K562 (cell line): ENCODE results near the gene TMEM242. TPM values are rescaled to one million over a fixed set of nuclear protein-coding genes. Genes with fewer than 3 reads are reported as not detected.
A peak's percentile ranks its signal among the peaks of the same experiment; 100 is the strongest.

Experiments
- ATAC-seq: fragments of 200-7000 bp; cut with Tn5 transposase; 3 replicates; pipeline ENCODE4 v1.9.1; 2020; ENCODE audit warnings: moderate library complexity
- BruUV-seq: library from RNA; stranded (reverse); fragments of 400-500 nt; replicated peaks from 2 replicates; lab custom pipeline; 2021; lab: Mats Ljungman, UMichigan
- CTCF ChIA-PET: fragments of 300-600 bp; formaldehyde crosslinking; extraction: SDS; loops from one replicate; lab custom pipeline; 2021; ENCODE audit warnings: low intra/inter-chr PET ratio; lab: Yijun Ruan, JAX
- POLR2A ChIA-PET: fragments of 300-600, 350-650 bp; sonication (Branson Sonifier 250); formaldehyde crosslinking; extraction: SDS; loops from one replicate; lab custom pipeline; 2021; ENCODE audit warnings: antibody characterized with exemption, inconsistent platforms; lab: Yijun Ruan, JAX
- DNase-seq, 4 experiments: peaks; one replicate each; pipeline versions ENCODE4 v3.0.0 to v3.0.0-alpha.2; 2011 to 2018; ENCODE audit warnings: low spot score in 3 of 4, mixed read lengths in 3 of 4; ENCODE audit errors: extremely low read depth in 1 of 4
- FAIRE-seq: peaks from 2 replicates; lab custom pipeline; 2011; peaks lifted over from hg19 to GRCh38; lab: Jason Lieb, UNC
- H2AFZ ChIP-seq: 2 replicates; pipeline ENCODE4 v1.6.0; 2011; ENCODE audit warnings: low read depth, low read length, control low read depth, inconsistent platforms
- H3K27ac ChIP-seq: fragments of 200-600 bp; 3 replicates; pipeline ENCODE4 v1.8.0; 2011; ENCODE audit warnings: low read depth, mild to moderate bottlenecking, control low read depth, inconsistent platforms, low read length, moderate library complexity, mixed read lengths; ENCODE audit errors: extremely low read depth
- H3K27me3 ChIP-seq, 2 experiments: fragments of 300-600 bp in 1 of 2; 2 replicates in 1 of 2; 3 replicates in 1 of 2; pipeline versions ENCODE4 v1.6.0 to v1.8.0; 2011; ENCODE audit warnings: inconsistent platforms in 2 of 2, low read length in 2 of 2, mild to moderate bottlenecking in 1 of 2, mixed read lengths in 1 of 2, moderate library complexity in 1 of 2; ENCODE audit not compliant: control insufficient read depth in 2 of 2, insufficient read depth in 2 of 2
- H3K36me3 ChIP-seq: fragments of 300-600 bp; 3 replicates; pipeline ENCODE4 v1.8.0; 2011; ENCODE audit warnings: mild to moderate bottlenecking, low read length, inconsistent platforms; ENCODE audit not compliant: control insufficient read depth, insufficient read depth
- H3K4me1 ChIP-seq, 2 experiments: fragments of 200-600 bp in 1 of 2; replicated peaks in 1 of 2; 2 replicates in 1 of 2; 3 replicates in 1 of 2; pipeline versions ENCODE4 v1.5.1 to v1.8.0; 2011; ENCODE audit warnings: inconsistent platforms in 2 of 2, low read length in 2 of 2, mild to moderate bottlenecking in 1 of 2, mixed read lengths in 1 of 2, moderate library complexity in 1 of 2; ENCODE audit not compliant: control insufficient read depth in 2 of 2, insufficient read depth in 2 of 2
- H3K4me2 ChIP-seq: 2 replicates; pipeline ENCODE4 v1.6.1; 2011; ENCODE audit warnings: low read length, control low read depth, inconsistent platforms, mixed read lengths; ENCODE audit not compliant: insufficient read depth
- H3K4me3 ChIP-seq: fragments of 200-600 bp; sonication (generic), shearing (Covaris generic); 2 replicates; pipeline ENCODE4 v1.5.1; 2016; ENCODE audit warnings: control low read depth, inconsistent platforms
- H3K79me2 ChIP-seq: fragments of 200-600 bp; 3 replicates; pipeline ENCODE4 v1.8.0; 2011; ENCODE audit warnings: low read length, inconsistent platforms; ENCODE audit not compliant: control insufficient read depth, insufficient read depth
- H3K9ac ChIP-seq, 2 experiments: 2 replicates each; pipeline versions ENCODE4 v1.6.0 to v1.6.1; 2011; ENCODE audit warnings: low read depth in 2 of 2, low read length in 2 of 2, control low read depth in 1 of 2, inconsistent platforms in 1 of 2, mild to moderate bottlenecking in 1 of 2, mixed read lengths in 1 of 2; ENCODE audit not compliant: insufficient read depth in 1 of 2
- H3K9me1 ChIP-seq: one replicate; pipeline ENCODE4 v1.6.0; 2011; ENCODE audit warnings: inconsistent platforms, mild to moderate bottlenecking, low read length, moderate library complexity; ENCODE audit not compliant: control insufficient read depth, insufficient read depth
- H3K9me3 ChIP-seq: replicated peaks from 2 replicates; pipeline ENCODE4 v1.5.1; 2011; ENCODE audit warnings: low read depth, low read length, inconsistent platforms; ENCODE audit not compliant: control insufficient read depth, insufficient read depth
- H4K20me1 ChIP-seq: replicated peaks from 2 replicates; pipeline ENCODE4 v1.6.1; 2011; ENCODE audit warnings: low read length, inconsistent platforms, mixed read lengths; ENCODE audit not compliant: control insufficient read depth, insufficient read depth
- ARID1B ChIP-seq: fragments of 450-650 bp; IDR thresholded peaks from 2 replicates; pipeline ENCODE4 v1.6.1; 2016; ENCODE audit warnings: antibody characterized with exemption, mild to moderate bottlenecking, inconsistent platforms
- C11orf30 ChIP-seq: fragments of 450-650 bp; IDR thresholded peaks from 2 replicates; pipeline ENCODE4 v1.6.1; 2016; ENCODE audit warnings: low read depth, mild to moderate bottlenecking
- CBFA2T3 ChIP-seq: fragments of 450-650 bp; IDR thresholded peaks from 2 replicates; pipeline ENCODE4 v1.6.1; 2017
- DIDO1 ChIP-seq: fragments of 450-650 bp; IDR thresholded peaks from 2 replicates; pipeline ENCODE4 v1.6.1; 2016; ENCODE audit warnings: low read depth, missing biosample characterization, missing genetic modification characterization
- LCOR ChIP-seq: sonication (generic); formaldehyde crosslinking; IDR thresholded peaks from 2 replicates; pipeline ENCODE4 v1.8.0; 2022; ENCODE audit warnings: mild to moderate bottlenecking, missing genetic modification reagents
- MAFG ChIP-seq: fragments of 450-650 bp; conservative IDR thresholded peaks from 2 replicates; pipeline ENCODE4 v1.6.1; 2016; ENCODE audit warnings: missing genetic modification characterization, missing compliant biosample characterization
- MCM5 ChIP-seq: fragments of 450-650 bp; IDR thresholded peaks from 2 replicates; pipeline ENCODE4 v1.6.1; 2016; ENCODE audit warnings: low read depth
- MTA3 ChIP-seq: fragments of 450-650 bp; formaldehyde crosslinking; IDR thresholded peaks from 2 replicates; pipeline ENCODE4 v1.6.1; 2017; ENCODE audit warnings: mild to moderate bottlenecking, borderline replicate concordance
- NFE2 ChIP-seq: IDR thresholded peaks from 2 replicates; pipeline ENCODE4 v1.6.1; 2014; ENCODE audit warnings: antibody characterized with exemption, low read depth
- POLR2AphosphoS2 ChIP-seq: IDR thresholded peaks from 2 replicates; pipeline ENCODE4 v1.6.1; 2012; ENCODE audit warnings: low read length, improper control_type of control experiment
- POLR2AphosphoS5 ChIP-seq: IDR thresholded peaks from 2 replicates; pipeline ENCODE4 v1.6.1; 2011; ENCODE audit warnings: mild to moderate bottlenecking, low read depth, low read length, moderate library complexity; ENCODE audit not compliant: control insufficient read depth, insufficient read depth
- STAT6 ChIP-seq: sonication (generic); formaldehyde crosslinking; IDR thresholded peaks from 2 replicates; pipeline ENCODE4 v1.8.1; 2023; ENCODE audit warnings: mild to moderate bottlenecking, missing genetic modification reagents
- TARDBP ChIP-seq: fragments of 450-650 bp; IDR thresholded peaks from 2 replicates; pipeline ENCODE4 v1.6.1; 2016
- TFAP4 ChIP-seq: sonication (generic); formaldehyde crosslinking; IDR thresholded peaks from 2 replicates; pipeline ENCODE4 v1.8.0; 2022; ENCODE audit warnings: missing genetic modification reagents, mild to moderate bottlenecking, moderate library complexity, borderline replicate concordance
- TOE1 ChIP-seq, 2 experiments: fragments of 450-650 bp in 1 of 2; sonication (generic) in 1 of 2; formaldehyde crosslinking in 1 of 2; IDR thresholded peaks; 2 replicates each; pipeline versions ENCODE4 v1.7.1 to v1.8.0; 2016 to 2022; ENCODE audit warnings: borderline replicate concordance in 2 of 2, mild to moderate bottlenecking in 2 of 2, antibody characterized with exemption in 1 of 2, inconsistent platforms in 1 of 2, low read depth in 1 of 2, missing genetic modification reagents in 1 of 2, moderate library complexity in 1 of 2
- YY1 ChIP-seq, 3 experiments: IDR thresholded peaks; 2 replicates each; pipeline ENCODE4 v1.6.1; 2011; ENCODE audit warnings: low read length in 2 of 3, mild to moderate bottlenecking in 2 of 3, moderate library complexity in 2 of 3, borderline replicate concordance in 1 of 3, control low read depth in 1 of 3, low read depth in 1 of 3; ENCODE audit not compliant: insufficient read depth in 3 of 3, insufficient replicate concordance in 2 of 3, control insufficient read depth in 1 of 3, insufficient read length in 1 of 3; ENCODE audit errors: extremely low read depth in 1 of 3
- WGBS: fragments of 100-300 bp; shearing (Covaris generic); methylation state at CpG from one replicate; pipeline ENCODE4 v1.1.6; 2016; ENCODE audit warnings: low coverage, mixed read lengths; ENCODE audit not compliant: insufficient coverage; ENCODE audit errors: missing lambda C conversion rate; 5-methylcytosine and 5-hydroxymethylcytosine counted together
- in situ Hi-C: fragments of 300-500 bp; cut with MboI; formaldehyde crosslinking; loops from 4 replicates; pipeline ENCODE4 v1.15.0; 2018; ENCODE audit warnings: inconsistent platforms, mixed read lengths
- intact Hi-C: fragments of 100-400 bp; cut with micrococcal nuclease; formaldehyde crosslinking; loops from 2 replicates; pipeline ENCODE4 v1.14.2; 2022
- polyA plus RNA-seq, 8 experiments: library from polyadenylated mRNA; depleted of rRNA in 4 of 8; stranded (reverse) in 5 of 8; unstranded in 3 of 8; fragments of >200 nt; fragmentation: Nextera tagmentation in 2 of 8; fragmentation: Illumina TruSeq in 1 of 8; extraction: Ambion mirVana in 2 of 8; extraction: Trizol in 1 of 8; gene quantifications; 2 replicates each; pipeline versions ENCODE4 v1.2.1 to v1.2.3, GENCODE V29; 2011 to 2014; ENCODE audit warnings: inconsistent platforms in 1 of 8, missing spikeins in 1 of 8
- total RNA-seq, 7 experiments: library from RNA; depleted of rRNA in 6 of 7; stranded (reverse); fragments of >200 nt in 6 of 7; fragmentation: Illumina TruSeq in 2 of 7; extraction: Trizol in 2 of 7; gene quantifications; 2 replicates each; pipeline versions ENCODE4 v1.2.1 to v1.2.3, GENCODE V29; 2011 to 2021; ENCODE audit warnings: low replicate concordance in 1 of 7

The TMEM242 gene
- total and polyA plus RNA-seq, 9 of the 15 experiments (the other 6 are each of a cell fraction or from before 2014, with no cell fraction given): 9.5 to 35.3 (median 16.5) TPM

GRCh38 chr6:157240059-157240959 lies 83.0 kb downstream of the TMEM242 start:
- in situ Hi-C loops: no loop called here
- H3K36me3 ChIP-seq: no peaks in the 10 kb centered on the region
- no peak for TF ChIP-seq MCM5
- TF ChIP-seq YY1 (IDR thresholded peaks at IDR 0.05; ENCODE audit: borderline replicate concordance in 1 of 3, control insufficient read depth in 1 of 3, extremely low read depth in 1 of 3, insufficient read depth in 3 of 3, insufficient read length in 1 of 3, insufficient replicate concordance in 2 of 3, low read depth in 1 of 3, low read length in 2 of 3): peak; percentile 44 to 91 (median 79)
- TF ChIP-seq TARDBP: peak; percentile 72; the same call in 1 of the 2 replicates
- TF ChIP-seq CBFA2T3: 0 out of 2 replicates have a peak, but pooled peaks have one; percentile 19
- TF ChIP-seq DIDO1: 0 out of 2 replicates have a peak, but pooled peaks have one; percentile 28
- peak; percentile 75 for TF ChIP-seq ARID1B
- TF ChIP-seq STAT6 (CRISPR knock-in tag): 0 out of 2 replicates have a peak, but pooled peaks have one; percentile 28
- TF ChIP-seq POLR2AphosphoS2: no peak
- peak; percentile 99 for TF ChIP-seq NFE2
- peak; percentile 93 for TF ChIP-seq MAFG (tag)
- TF ChIP-seq POLR2AphosphoS5: peak; percentile 55; the same call in 1 of the 2 replicates
- TF ChIP-seq MTA3: peak; percentile 75; the same call in 1 of the 2 replicates
- peak; percentile 72; the same call in 1 of the 2 replicates for TF ChIP-seq TFAP4 (CRISPR knock-in tag)
- TF ChIP-seq C11orf30: peak; percentile 95
- TF ChIP-seq LCOR (CRISPR knock-in tag): 0 out of 2 replicates have a peak, but pooled peaks have one; percentile 22
- 0 out of 2 replicates have a peak, but pooled peaks have one; percentile 39 for TF ChIP-seq TOE1 (IDR thresholded peaks at IDR 0.05; ENCODE audit: borderline replicate concordance)
- no peak for TF ChIP-seq TOE1 (CRISPR knock-in tag; IDR thresholded peaks at IDR 0.05; ENCODE audit: borderline replicate concordance, low read depth)

More at GRCh38 chr6:157240059-157240959, 83.0 kb downstream of the TMEM242 start:
- ChIA-PET POLR2A (interaction anchor here (0.5 to 1.2 kb wide), 6 partner anchors 14 to 28 kb away, joined by 3 to 6 read pairs (median 3); no protein-coding TSS in a partner anchor), CTCF (no interaction called here)
- Histone ChIP-seq H3K79me2 (no peaks in the 10 kb centered on the region), H2AFZ (peak overlapping the region; percentile 100), H3K4me1 (peaks cover 24 to 52% of the 10 kb centered on the region in 2 experiments), H3K27ac (peak overlapping the region; percentile 73), H3K9ac (peak overlapping the region; percentile 64 to 85), H3K9me3 (no peaks in the 10 kb centered on the region), H4K20me1 (no peaks in the 10 kb centered on the region), H3K4me2 (peak overlapping the region; percentile 87), H3K9me1 (no peaks in the 10 kb centered on the region), H3K4me3 (peak overlapping the region; percentile 29), H3K27me3 (no peaks in the 10 kb centered on the region)
- ATAC-seq: peak; percentile 97
- WGBS: 16% methylated on average over 25 of the region's 28 CpGs
- no TSS peak for BruUV-seq
- peak; percentile 87 to 92 (median 90) for DNase-seq
- FAIRE-seq: peak; percentile 90
- intact Hi-C loops: loop anchor here (2.0 kb wide), 1 partner anchor 34 kb away; no protein-coding TSS in a partner anchor
